Esophagus mucosa (tissue), 1 donor: ENCODE results near the gene METTL9. TPM values are rescaled to one million over a fixed set of nuclear protein-coding genes. Genes with fewer than 3 reads are reported as not detected.
"Not testable (repeated sequence)": the region's sequence is repeated elsewhere in the genome, so short reads cannot be mapped to it uniquely, and the experiment has no call there.

Experiments
- ATAC-seq: fragments of 200-7000 bp; cut with Tn5 transposase; one replicate; pipeline ENCODE4 v1.9.1; 2020
- total RNA-seq: library from RNA; stranded (reverse); gene quantifications from one replicate; pipeline ENCODE4 v1.2.4, GENCODE V29; 2023
- donor health status: DM: yes; HTN: yes; CAD: no.

METTL9 gene
- total RNA-seq = 89.2 TPM

GRCh38 chr16:21599122-21600030, at the start of gene METTL9:
Gene METTL9, plus strand, starts transcription at chr16:21599577. Its CDS starts 157 bp downstream, at chr16:21599734.
- peak; percentile 98 for ATAC-seq

DNA sequence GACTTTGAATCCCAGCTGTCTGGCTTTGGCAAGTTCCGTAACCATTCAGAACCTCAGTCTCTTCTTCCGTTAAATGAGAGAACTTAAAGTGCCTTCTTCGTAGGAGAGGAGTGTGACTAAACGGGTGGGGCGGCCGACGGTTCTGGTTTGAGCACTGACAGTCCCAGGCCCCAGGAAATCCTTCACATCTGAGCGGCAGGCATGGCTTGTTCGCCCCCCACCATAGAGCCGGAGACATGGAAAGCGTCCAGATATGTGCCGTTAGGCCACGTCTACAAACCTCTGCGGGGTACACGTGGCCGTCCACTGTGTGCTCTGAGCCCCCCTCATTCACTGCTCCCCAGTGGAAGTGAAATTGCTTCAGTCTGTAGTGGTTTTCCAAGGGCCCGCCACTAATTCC, 49.4 kb upstream of the METTL9 start:
- ATAC-seq = not testable (repeated sequence)

- ATAC-seq = not testable (repeated sequence)
Observed at GRCh38 chr16:21550435-21550834, 48.9 kb upstream of the METTL9 start.

GRCh38 chr16:21551076-21551475, 48.3 kb upstream of the METTL9 start:
- ATAC-seq = not testable (repeated sequence)

DNA sequence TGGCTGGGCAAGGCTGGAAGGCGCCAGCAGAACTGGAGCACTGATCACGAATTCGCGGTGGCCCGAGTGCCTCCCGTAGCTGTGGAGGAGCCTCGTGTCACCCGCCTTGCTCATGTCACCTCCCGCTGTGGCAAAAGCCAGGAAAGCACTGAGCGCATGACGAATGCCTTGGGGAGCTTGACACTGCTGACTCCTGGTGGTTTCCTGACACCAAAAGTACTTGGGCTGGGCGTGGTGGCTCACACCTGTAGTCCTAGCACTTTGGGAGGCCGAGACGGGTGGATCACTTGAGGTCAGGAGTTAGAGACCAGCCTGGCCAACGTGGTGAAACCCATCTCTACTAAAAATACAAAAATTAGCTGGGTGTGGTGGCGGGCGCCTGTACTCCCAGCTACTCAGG, 47.8 kb upstream of the METTL9 start:
- not testable (repeated sequence) for ATAC-seq

DNA sequence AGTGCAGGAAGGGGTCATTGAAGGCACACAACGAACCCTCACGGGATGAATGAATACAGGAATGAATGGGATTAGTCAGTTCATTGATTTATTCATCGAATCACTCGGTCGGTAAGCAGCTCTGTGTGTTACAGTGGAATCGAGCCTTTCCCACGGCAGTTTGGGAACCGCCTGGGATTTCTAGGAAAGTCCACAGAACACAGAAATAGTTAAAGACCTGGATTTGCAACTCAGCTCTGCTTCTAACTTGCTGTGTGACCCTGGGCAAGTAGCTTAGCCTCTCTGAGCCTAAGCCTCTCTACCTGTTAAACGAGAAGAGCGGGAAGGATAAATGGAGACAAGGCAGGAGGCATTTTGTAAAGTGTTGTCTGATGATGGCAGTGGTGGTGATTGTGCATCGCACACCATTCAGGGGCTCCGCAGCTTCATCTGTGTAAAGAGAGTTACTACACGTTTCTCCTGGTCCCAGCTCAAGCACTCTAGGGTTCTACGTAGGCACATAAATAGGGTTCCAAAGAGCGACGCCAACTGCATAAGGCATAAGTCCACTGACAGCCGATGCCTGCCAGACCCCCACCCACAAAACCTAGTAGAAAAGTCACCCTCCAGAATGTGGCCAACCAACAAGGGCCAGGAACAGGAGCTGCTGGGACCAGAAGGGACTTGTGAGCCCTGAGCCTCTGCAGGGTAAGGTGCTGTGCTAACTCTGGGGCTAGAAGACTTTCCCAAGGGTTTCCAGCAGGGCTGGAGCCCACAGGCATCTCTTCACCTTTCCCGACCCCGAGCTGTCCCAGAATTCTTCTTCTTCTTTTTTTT, 45.7 kb upstream of the METTL9 start:
- not testable (repeated sequence) for ATAC-seq

- ATAC-seq = peak; percentile 94
Observed at GRCh38 chr16:21554795-21555585, 44.4 kb upstream of the METTL9 start.

DNA sequence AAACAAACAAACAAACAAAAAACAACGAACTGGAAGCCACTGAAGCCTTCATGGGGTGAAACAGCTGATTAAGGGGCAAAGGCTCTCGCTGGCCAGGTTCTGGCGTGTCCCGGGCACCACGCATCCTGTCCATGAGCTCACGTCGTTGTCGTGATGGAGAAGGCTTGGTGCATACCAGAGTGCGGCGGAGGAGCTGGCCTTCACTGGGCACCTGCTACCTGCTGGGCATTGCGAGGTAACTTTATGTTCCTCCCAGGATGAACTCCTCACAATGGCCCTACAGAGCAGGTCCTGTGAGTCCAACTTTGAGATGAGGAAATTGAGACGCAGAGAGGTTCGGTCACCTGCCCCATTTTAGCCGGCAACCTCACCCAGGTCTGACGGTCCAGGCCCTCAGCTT, 43.8 kb upstream of the METTL9 start:
- not testable (repeated sequence) for ATAC-seq

DNA sequence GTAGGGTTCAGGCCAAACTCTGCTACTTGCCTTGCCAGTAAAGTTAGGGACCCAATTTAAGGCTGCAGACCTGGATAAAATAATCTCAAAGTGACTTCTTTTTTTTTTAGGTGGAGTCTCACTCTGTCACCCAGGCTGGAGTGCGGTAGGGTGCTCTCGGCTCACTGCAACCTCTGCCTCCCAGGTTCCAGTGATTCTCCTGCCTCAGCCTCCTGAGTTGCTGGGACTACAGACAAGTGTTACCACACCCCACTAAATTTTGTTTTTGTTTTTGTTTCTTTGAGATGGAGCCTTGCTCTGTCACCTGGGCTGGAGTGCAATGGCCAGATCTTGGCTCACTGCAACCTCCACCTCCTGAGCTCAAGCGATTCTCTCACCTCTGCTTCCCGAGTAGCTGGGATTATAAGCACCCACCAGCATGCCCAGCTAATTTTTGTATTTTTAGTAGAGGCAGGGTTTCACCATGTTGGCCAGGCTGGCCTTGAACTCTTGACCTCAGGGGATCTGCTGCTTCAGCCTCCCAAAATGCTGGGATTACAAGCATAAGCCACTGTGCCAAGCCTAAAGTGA, 43.3 kb upstream of the METTL9 start:
- ATAC-seq = not testable (repeated sequence)

DNA sequence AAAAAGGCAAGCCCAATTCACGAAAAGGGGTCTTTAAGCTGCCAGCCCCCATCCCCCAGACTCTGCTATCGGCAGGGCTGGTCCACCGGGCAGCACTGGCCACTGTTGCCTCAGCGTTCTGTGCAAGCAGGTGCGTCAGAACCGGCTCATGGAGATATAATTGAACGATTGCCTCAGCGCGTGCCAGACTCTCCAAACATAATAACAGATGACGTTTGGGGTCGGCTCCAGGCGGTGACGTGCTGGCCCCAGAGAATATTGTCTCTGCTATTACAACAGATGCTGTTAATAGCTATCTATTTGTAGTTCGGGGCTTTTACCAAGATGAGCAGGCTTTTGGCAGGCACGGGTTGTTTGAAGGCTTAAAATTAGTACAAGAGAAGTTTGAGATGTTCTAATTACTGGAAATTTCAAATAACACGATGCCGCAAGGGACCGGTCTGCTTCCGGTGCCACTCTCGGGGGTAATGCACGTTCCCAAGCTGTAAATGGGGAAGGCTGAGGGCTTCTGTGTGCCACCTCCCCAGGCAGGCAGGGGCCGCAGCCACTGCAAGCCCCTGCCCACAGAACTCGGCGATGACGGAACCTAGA, 42.6 kb upstream of the METTL9 start:
- ATAC-seq = peak; percentile 11

DNA sequence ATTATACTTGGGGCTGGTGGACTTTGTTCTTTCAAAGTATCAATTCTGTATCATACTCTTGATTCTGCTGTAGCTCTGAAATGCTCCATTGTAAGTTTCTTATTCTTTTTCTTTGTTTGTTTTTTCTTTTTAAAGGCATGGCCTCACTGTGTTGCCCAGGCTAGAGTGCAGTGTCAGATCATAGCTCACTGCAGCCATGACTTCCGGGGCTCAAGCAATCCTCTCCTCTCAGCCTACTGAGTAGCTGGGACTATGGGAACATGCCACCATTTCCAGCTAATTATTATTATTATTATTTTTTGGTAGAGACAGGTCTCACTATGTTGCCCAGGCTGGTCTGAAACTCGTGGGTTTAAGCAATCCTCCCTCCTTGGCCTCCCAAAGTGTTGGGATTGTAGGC, 38.9 kb upstream of the METTL9 start:
- ATAC-seq = no peak

DNA sequence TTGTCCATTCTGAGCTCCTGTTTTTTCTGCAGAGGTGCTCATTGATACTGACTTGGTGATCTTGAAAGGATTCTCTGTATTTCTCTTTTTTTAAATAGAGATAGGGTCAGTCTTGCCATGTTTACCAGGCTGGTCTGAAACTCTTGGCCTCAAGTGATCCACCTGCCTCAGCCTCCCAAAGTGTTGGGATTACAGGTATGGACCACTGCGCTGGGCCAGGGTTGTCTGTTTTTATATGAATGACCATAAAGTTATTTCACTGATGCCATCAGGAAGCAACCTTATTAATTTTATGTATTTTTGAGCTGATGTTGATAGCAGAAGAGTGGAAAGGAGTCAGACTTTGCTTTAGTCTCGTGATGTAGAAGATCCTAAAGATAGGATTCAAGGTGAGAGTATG, 35.7 kb upstream of the METTL9 start:
- ATAC-seq = no peak

DNA sequence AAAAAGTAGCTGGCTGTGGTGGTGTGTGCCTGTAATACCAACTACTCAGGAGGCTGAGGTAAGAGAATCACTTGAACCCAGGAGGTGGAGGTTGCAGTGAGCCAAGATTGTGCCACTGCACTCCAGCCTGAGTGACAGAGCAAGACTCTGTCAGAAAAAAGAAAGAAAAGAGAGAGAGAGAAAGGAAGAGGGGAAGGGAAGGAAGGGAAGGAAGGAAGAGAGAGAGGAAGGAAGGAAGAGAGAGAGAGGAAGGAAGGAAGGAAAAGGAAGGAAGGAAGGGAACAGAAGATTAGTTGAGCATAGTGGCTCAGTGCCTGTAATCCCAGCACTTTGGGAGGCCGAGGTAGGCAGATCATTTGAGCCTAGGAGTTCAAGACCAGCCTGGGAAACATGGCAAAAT, 35.0 kb upstream of the METTL9 start:
- ATAC-seq = not testable (repeated sequence)

DNA sequence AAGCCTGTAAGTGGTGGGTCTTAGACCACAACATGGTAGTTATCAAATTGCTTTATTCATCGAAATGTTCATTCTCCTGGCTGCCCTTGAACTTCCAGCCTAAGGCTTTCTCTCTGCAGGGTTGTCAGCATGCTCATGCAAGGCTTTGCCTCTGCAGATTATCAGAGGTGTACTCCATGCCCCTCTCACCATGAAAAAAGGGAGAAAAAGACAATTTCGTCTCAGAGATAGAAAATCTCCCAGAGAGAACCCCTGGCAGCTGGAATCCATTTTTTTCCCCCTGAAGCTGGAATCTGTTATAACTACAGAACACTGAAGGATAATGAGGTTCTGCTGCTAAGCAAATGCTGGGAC, 33.9 kb upstream of the METTL9 start:
- no peak for ATAC-seq

DNA sequence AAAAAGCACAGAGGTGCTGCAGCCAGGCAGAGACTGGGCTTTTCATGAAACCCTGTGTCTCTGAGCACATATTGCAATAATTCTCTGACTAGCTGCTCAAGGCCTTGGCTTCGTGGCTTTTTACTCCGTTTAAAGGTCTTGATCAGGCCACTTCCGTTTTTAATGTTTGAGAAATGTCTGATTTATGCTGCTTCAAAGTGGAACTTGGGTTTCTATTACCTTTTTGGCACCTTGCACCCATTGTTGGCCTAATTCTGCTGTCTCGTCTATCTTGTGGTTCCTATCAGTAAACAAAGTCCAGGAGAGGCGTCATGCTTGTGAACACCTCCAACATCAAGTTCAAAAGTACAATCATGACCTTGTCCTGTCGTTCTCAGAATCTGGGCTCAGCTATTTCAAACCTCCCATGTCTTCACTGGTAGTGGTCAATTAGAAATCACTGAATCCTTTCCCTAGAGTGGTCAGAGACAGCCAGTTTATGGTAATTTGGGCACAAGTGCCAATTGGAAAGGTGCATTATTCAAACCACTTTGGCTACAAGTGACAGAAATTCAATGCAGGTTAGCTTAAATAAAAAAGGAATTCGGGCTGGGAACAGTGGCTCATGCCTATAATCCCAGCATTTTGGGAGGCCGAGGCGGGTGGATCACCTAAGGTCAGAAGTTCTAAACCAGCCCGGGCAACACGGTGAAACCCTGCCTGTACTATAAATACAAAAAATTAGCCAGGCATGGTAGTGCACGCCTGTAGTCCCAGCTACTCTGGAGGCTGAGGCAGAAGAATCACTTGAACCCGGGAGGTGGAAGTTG, 33.3 kb upstream of the METTL9 start:
- ATAC-seq = no peak

DNA sequence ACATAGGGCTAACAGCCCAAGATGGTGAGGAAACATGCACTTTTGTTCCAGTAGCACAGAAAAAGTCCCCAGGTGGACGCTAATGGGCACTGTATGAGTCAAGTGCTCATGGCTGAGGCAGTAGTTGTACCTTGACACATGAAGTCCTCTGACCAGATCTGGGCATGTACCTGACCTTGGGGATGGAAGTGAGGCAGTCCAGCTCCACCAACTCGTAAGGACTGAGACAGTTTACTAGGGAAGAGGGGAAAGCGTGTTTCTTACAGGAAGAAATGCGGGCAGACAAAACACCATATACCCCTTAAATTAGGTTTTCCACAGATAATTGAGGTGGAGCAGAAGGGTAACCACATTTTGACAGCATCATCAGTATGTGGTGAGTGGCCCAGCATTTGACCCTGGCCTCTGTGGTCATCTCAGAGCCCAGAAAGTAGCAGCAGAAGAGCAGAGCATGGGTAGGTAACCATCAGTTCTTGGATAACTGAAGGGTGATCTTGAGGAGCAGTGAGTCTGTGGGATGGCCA, 32.4 kb upstream of the METTL9 start:
- no peak for ATAC-seq

GRCh38 chr16:21567496-21567895, 31.9 kb upstream of the METTL9 start:
- ATAC-seq = not testable (repeated sequence)

- peak; percentile 54 for ATAC-seq
Observed at GRCh38 chr16:21568502-21569189, 30.7 kb upstream of the METTL9 start.

- ATAC-seq = no peak
Observed at GRCh38 chr16:21570676-21571017, 28.7 kb upstream of the METTL9 start.

- ATAC-seq = not testable (repeated sequence)
Observed at GRCh38 chr16:21573506-21573905, 25.9 kb upstream of the METTL9 start.
